K562 (cell line): Measurements from ENCODE around the gene GJA9. TPM values are rescaled to one million over a fixed set of nuclear protein-coding genes. Genes with fewer than 3 reads are reported as not detected.

Experiments used
- ESRRA ChIP-seq: fragments of 450-650 bp; IDR thresholded peaks from 2 replicates; pipeline ENCODE4 v1.6.1; 2014; ENCODE audit warnings: low read depth, mild to moderate bottlenecking, moderate library complexity, borderline replicate concordance
- EWSR1 ChIP-seq: fragments of 450-650 bp; IDR thresholded peaks from 2 replicates; pipeline ENCODE4 v1.6.1; 2018; ENCODE audit warnings: borderline replicate concordance, mild to moderate bottlenecking, low read depth, moderate library complexity; ENCODE audit not compliant: partially characterized antibody
- HDAC1 ChIP-seq, 2 experiments: fragments of 450-650 bp; IDR thresholded peaks; 2 replicates each; pipeline ENCODE4 v1.6.1; 2016 to 2017; ENCODE audit warnings: inconsistent platforms in 1 of 2, mild to moderate bottlenecking in 1 of 2, moderate library complexity in 1 of 2
- KDM5B ChIP-seq: fragments of 200-600 bp; sonication (generic); IDR thresholded peaks from 2 replicates; pipeline ENCODE4 v1.6.1; 2012; ENCODE audit warnings: low read depth, mild to moderate bottlenecking, moderate library complexity, low read length, control low read depth, inconsistent platforms; ENCODE audit not compliant: insufficient replicate concordance
- L3MBTL2 ChIP-seq: fragments of 450-650 bp; IDR thresholded peaks from 2 replicates; pipeline ENCODE4 v1.6.1; 2016; ENCODE audit warnings: mild to moderate bottlenecking, moderate library complexity
- MTF1 ChIP-seq: fragments of 250-450 bp; sonication (Bioruptor Pico); IDR thresholded peaks from 2 replicates; pipeline ENCODE4 v1.9.0; 2021; ENCODE audit warnings: moderate library complexity, mild to moderate bottlenecking, inconsistent platforms, borderline replicate concordance
- POLR2B ChIP-seq: fragments of 450-650 bp; IDR thresholded peaks from 2 replicates; pipeline ENCODE4 v1.6.1; 2018; ENCODE audit warnings: low read depth; ENCODE audit not compliant: partially characterized antibody
- POLR2H ChIP-seq: IDR thresholded peaks from 2 replicates; pipeline ENCODE4 v1.6.1; 2016; ENCODE audit warnings: missing genetic modification characterization, low read depth, mild to moderate bottlenecking, control low read depth, missing compliant biosample characterization, moderate library complexity
- PRPF4 ChIP-seq: fragments of 200-400 bp; formaldehyde crosslinking; IDR thresholded peaks from one replicate; pipeline ENCODE4 v1.6.1; 2017; ENCODE audit warnings: low read length, low read depth, mild to moderate bottlenecking; ENCODE audit not compliant: insufficient read depth, poor library complexity, severe bottlenecking
- RFX7 ChIP-seq: fragments of 250-450 bp; sonication (Bioruptor Pico); IDR thresholded peaks from 2 replicates; pipeline ENCODE4 v1.5.1; 2021; ENCODE audit warnings: mild to moderate bottlenecking
- ZNF124 ChIP-seq: sonication (generic); formaldehyde crosslinking; IDR thresholded peaks from 2 replicates; pipeline ENCODE4 v1.8.1; 2022; ENCODE audit warnings: missing genetic modification reagents
- ZNF408 ChIP-seq: fragments of 250-450 bp; sonication (Bioruptor Pico); IDR thresholded peaks from 2 replicates; pipeline ENCODE4 v1.4.0; 2020; ENCODE audit warnings: low read depth, mild to moderate bottlenecking, moderate library complexity
- ZNF436 ChIP-seq: fragments of 250-450, 450-650 bp; sonication (Bioruptor Pico); formaldehyde crosslinking; IDR thresholded peaks from 2 replicates; pipeline ENCODE4 v1.7.0; 2020; ENCODE audit warnings: mild to moderate bottlenecking
- polyA plus RNA-seq, 8 experiments: library from polyadenylated mRNA; depleted of rRNA in 4 of 8; stranded (reverse) in 5 of 8; unstranded in 3 of 8; fragments of >200 nt; fragmentation: Nextera tagmentation in 2 of 8; fragmentation: Illumina TruSeq in 1 of 8; extraction: Ambion mirVana in 2 of 8; extraction: Trizol in 1 of 8; gene quantifications; 2 replicates each; pipeline versions ENCODE4 v1.2.1 to v1.2.3, GENCODE V29; 2011 to 2014; ENCODE audit warnings: inconsistent platforms in 1 of 8, missing spikeins in 1 of 8
- total RNA-seq, 7 experiments: library from RNA; depleted of rRNA in 6 of 7; stranded (reverse); fragments of >200 nt in 6 of 7; fragmentation: Illumina TruSeq in 2 of 7; extraction: Trizol in 2 of 7; gene quantifications; 2 replicates each; pipeline versions ENCODE4 v1.2.1 to v1.2.3, GENCODE V29; 2011 to 2021; ENCODE audit warnings: low replicate concordance in 1 of 7
- TF ChIP-seq, protein P1 (sequence below): fragments of 450-650 bp; IDR thresholded peaks from one replicate; pipeline ENCODE4 v1.6.1; 2018; ENCODE audit warnings: mild to moderate bottlenecking, moderate library complexity; ENCODE audit not compliant: partially characterized antibody
- TF ChIP-seq, protein P2 (sequence below): fragments of 250-450 bp; sonication (Bioruptor Pico); IDR thresholded peaks from 2 replicates; pipeline ENCODE4 v1.8.0; 2021; ENCODE audit warnings: moderate library complexity, mild to moderate bottlenecking, inconsistent platforms
- TF ChIP-seq, protein P3 (sequence below): fragments of 450-650 bp; IDR thresholded peaks from 2 replicates; pipeline ENCODE4 v1.6.1; 2014; ENCODE audit warnings: low read depth, mild to moderate bottlenecking, moderate library complexity, borderline replicate concordance
- TF ChIP-seq, protein P4 (sequence below): fragments of 450-650 bp; IDR thresholded peaks from 2 replicates; pipeline ENCODE4 v1.6.1; 2016; ENCODE audit warnings: borderline replicate concordance
- TF ChIP-seq, protein P5 (sequence below): fragments of 250-450 bp; sonication (Bioruptor Pico); IDR thresholded peaks from 2 replicates; pipeline ENCODE4 v1.8.0; 2022; ENCODE audit warnings: moderate library complexity, mild to moderate bottlenecking, inconsistent platforms
- TF ChIP-seq, protein P6 (sequence below): fragments of 450-650 bp; IDR thresholded peaks from 2 replicates; pipeline ENCODE4 v1.6.1; 2017; ENCODE audit warnings: antibody characterized with exemption

The GJA9 gene
- total and polyA plus RNA-seq, 9 of the 15 experiments (the other 6 are each of a cell fraction or from before 2014, with no cell fraction given), result not detected

DNA sequence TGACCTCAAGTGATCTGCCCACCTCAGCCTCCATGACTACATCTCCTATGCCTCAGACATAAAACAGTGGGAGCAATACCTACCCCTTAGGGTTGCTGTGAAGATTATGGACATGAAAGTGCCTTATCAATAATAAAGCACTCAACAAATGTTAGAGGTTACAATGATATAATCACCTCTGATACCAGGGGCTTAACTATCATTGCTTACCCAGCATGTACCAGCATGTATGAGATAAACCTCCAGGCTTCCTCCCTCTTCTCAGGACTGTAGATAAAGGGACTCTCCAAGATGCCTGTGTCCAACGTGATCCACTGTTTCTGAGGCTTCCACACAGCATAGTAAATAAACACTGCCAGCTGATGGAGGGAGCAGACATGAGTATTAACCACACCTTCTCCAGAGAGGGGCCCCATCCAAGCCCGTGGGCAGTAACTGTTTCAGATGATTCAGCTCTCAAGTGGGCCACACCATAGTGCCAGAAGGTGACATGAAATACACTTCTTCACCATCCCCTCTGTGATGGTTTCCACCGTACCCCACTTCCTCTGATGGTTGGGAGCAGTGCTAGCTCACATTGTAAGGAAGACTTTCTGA lies 34.1 kb upstream of the GJA9 start (continued):
- TF ChIP-seq POLR2H (no peak), RFX7 (CRISPR knock-in tag) (no peak), ZNF436 (CRISPR knock-in tag) (no peak), ZNF408 (CRISPR knock-in tag) (no peak), KDM5B (no peak), EWSR1 (no peak), HDAC1 (IDR thresholded peaks at IDR 0.05) (peak; percentile 53 to 79; a peak in 2 of 4 replicates), PRPF4 (no peak), POLR2B (no peak), MTF1 (CRISPR knock-in tag) (no peak), ZNF124 (CRISPR knock-in tag) (no peak), ESRRA (no peak), L3MBTL2 (0 out of 2 replicates have a peak, but pooled peaks have one; percentile 24)
- TF ChIP-seq, protein P1, sequence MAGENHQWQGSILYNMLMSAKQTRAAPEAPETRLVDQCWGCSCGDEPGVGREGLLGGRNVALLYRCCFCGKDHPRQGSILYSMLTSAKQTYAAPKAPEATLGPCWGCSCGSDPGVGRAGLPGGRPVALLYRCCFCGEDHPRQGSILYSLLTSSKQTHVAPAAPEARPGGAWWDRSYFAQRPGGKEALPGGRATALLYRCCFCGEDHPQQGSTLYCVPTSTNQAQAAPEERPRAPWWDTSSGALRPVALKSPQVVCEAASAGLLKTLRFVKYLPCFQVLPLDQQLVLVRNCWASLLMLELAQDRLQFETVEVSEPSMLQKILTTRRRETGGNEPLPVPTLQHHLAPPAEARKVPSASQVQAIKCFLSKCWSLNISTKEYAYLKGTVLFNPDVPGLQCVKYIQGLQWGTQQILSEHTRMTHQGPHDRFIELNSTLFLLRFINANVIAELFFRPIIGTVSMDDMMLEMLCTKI, result no peak
- TF ChIP-seq, protein P2, sequence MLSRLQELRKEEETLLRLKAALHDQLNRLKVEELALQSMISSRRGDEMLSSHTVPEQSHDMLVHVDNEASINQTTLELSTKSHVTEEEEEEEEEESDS (CRISPR knock-in tag), result no peak
- TF ChIP-seq, protein P3, sequence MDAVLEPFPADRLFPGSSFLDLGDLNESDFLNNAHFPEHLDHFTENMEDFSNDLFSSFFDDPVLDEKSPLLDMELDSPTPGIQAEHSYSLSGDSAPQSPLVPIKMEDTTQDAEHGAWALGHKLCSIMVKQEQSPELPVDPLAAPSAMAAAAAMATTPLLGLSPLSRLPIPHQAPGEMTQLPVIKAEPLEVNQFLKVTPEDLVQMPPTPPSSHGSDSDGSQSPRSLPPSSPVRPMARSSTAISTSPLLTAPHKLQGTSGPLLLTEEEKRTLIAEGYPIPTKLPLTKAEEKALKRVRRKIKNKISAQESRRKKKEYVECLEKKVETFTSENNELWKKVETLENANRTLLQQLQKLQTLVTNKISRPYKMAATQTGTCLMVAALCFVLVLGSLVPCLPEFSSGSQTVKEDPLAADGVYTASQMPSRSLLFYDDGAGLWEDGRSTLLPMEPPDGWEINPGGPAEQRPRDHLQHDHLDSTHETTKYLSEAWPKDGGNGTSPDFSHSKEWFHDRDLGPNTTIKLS, result no peak
- TF ChIP-seq, protein P4, sequence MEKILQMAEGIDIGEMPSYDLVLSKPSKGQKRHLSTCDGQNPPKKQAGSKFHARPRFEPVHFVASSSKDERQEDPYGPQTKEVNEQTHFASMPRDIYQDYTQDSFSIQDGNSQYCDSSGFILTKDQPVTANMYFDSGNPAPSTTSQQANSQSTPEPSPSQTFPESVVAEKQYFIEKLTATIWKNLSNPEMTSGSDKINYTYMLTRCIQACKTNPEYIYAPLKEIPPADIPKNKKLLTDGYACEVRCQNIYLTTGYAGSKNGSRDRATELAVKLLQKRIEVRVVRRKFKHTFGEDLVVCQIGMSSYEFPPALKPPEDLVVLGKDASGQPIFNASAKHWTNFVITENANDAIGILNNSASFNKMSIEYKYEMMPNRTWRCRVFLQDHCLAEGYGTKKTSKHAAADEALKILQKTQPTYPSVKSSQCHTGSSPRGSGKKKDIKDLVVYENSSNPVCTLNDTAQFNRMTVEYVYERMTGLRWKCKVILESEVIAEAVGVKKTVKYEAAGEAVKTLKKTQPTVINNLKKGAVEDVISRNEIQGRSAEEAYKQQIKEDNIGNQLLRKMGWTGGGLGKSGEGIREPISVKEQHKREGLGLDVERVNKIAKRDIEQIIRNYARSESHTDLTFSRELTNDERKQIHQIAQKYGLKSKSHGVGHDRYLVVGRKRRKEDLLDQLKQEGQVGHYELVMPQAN, result no peak
- TF ChIP-seq, protein P5, sequence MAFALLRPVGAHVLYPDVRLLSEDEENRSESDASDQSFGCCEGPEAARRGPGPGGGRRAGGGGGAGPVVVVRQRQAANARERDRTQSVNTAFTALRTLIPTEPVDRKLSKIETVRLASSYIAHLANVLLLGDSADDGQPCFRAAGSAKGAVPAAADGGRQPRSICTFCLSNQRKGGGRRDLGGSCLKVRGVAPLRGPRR (CRISPR knock-in tag), result no peak
- TF ChIP-seq, protein P6, sequence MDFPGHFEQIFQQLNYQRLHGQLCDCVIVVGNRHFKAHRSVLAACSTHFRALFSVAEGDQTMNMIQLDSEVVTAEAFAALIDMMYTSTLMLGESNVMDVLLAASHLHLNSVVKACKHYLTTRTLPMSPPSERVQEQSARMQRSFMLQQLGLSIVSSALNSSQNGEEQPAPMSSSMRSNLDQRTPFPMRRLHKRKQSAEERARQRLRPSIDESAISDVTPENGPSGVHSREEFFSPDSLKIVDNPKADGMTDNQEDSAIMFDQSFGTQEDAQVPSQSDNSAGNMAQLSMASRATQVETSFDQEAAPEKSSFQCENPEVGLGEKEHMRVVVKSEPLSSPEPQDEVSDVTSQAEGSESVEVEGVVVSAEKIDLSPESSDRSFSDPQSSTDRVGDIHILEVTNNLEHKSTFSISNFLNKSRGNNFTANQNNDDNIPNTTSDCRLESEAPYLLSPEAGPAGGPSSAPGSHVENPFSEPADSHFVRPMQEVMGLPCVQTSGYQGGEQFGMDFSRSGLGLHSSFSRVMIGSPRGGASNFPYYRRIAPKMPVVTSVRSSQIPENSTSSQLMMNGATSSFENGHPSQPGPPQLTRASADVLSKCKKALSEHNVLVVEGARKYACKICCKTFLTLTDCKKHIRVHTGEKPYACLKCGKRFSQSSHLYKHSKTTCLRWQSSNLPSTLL, result no peak
